ENCODE measurements around the gene CCDC57. TPM values are rescaled to one million over a fixed set of nuclear protein-coding genes. Genes with fewer than 3 reads are reported as not detected.
"Not testable (repeated sequence)": the region's sequence is repeated elsewhere in the genome, so short reads cannot be mapped to it uniquely, and the experiment has no call there.

The CCDC57 gene
- total RNA-seq, 1 donor from 2014 or later, result 24.7 TPM

GRCh38 chr17:82225368-82226029, 12.9 kb upstream of the CCDC57 start:
- no peak for DNase-seq (ENCODE audit: low spot score)

GRCh38 chr17:82224666-82225065, 12.0 kb upstream of the CCDC57 start:
- no peak for DNase-seq (ENCODE audit: low spot score)

- DNase-seq (ENCODE audit: low spot score), result no peak
Measured at GRCh38 chr17:82223517-82223916, 10.9 kb upstream of the CCDC57 start.

- no peak for DNase-seq (ENCODE audit: low spot score)
Measured at GRCh38 chr17:82222816-82223215, 10.2 kb upstream of the CCDC57 start.

DNA sequence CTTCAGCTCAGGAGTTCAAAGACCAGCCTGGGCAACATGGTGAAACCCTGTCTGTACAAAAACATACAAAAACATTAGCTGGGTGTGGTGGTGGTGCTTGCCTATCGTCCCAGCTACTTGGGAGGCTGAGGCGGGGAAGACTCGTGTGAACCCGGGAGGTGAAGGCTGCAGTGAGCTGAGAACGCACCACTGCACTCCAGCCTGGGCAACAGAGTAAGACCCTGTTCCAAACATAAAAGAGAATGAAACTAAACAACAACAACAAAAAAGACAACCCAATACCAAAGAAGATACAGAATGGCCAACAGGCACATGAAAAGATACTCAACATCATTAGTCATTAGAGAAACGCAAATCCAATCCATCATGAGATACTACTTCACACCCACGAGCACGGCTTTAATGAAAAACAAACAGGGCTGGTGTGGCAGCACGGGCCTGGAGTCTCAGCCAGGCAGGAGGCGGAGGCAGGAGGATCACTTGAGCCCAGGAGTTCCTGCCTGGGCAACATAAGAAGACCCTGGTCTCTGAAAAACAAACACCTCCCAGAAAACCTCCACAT, 8.8 kb upstream of the CCDC57 start:
- DNase-seq (ENCODE audit: low spot score), result no peak

DNA sequence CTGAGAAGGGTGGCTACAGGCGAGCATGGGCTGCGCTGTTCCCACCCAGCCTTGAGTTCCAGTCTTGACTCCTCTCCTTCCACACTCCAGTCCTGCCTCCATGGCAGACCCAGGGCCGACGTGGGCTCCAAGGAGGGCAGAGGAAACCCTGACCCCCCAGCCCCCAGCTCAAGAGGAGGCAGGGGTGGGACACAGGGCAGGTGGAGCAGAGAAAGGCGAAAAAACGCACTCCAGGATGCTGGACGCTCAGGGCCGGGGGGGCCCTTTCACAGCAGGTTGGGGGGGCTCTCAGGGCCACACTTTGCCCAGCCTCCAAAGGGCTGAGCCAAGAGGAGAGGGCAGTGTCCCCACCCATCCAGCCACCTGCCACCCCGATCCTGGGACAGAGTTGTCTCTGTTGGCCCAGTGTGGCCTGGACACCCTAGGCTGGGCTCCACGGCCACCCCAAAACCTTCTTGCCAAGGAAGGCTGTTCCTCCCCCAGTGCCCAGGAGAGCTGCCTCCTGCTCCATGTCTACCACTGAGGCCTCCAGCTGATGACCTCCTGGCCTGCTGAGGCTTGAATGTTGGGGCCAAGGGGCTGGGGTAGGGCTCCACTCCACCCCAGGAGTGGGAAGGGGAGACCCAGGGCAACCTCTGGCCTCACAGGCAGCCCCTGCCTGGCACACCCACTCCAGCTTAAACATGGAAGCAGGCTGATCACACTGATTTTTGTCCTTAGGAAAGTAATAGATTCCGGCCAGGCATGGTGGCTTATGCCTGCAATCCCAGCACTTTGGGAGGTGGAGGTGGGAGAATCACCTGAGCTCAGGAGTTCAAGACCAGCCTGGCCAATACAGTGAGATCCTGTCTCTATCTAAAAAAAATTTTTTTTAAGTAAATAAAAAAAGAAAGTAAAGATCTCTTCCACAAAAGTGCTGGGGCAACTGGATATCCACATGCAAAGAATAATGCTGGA, 7.4 kb upstream of the CCDC57 start:
- DNase-seq (ENCODE audit: low spot score), result no peak

GRCh38 chr17:82219083-82219482, 6.4 kb upstream of the CCDC57 start:
- DNase-seq (ENCODE audit: low spot score), result no peak

- no peak for DNase-seq (ENCODE audit: low spot score)
Measured at GRCh38 chr17:82218349-82219075, 5.9 kb upstream of the CCDC57 start.

DNA sequence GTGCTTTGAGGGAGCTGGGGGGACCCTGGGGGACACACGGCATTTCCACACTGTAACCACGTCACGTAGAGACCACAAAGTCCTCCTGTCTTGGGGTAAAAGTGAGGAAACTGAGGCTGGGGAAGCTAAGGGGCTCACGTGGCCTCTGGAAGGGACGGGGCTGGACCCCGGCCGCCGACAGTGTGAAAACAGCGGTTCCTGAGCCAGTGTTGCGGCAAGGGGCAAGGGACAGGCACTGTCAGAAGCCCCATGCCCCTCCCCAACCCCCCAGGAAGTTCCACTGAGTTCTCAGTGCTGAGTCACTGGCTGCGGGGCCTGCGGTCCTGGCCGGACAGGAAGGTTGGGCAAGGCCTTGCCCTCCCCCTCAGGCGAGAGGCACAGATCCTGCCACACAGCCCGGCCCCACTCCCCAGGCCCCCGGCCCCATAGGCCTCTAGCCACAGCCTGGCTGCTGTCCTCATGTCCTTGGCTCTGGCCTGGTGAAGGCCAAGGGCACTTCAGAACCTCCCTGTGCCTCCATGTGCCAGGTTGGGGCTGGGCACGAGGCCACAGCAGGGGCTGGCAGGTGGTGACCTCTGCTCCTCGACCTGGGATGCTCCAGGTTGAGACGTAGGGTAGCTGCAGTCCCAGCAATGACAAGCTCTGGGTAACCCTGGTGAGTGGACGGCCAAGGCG, 5.0 kb upstream of the CCDC57 start:
- no peak for DNase-seq (ENCODE audit: low spot score)

DNA sequence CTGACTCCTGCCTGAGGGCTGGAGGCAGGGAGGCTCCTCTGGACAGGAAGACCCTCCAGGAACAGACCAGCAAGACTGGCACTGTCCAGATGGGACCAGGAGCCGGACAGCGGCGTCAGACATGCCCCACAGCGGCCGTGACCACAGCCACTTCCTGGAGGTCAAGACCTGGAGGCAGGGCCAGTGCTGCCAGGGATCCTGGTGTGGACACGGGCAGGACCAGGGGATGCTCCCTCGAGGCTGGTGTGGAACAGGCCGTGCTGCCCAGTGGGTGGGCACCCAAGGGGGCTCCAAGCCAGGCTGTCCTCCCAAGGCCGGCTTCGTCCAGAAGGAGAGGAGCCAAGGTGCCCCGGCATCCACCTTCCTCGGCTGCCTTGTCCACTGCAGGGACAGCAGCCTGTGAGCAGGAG, 4.5 kb upstream of the CCDC57 start:
- no peak for DNase-seq (ENCODE audit: low spot score)

- DNase-seq (ENCODE audit: low spot score), result no peak
Measured at GRCh38 chr17:82216301-82217119, 3.9 kb upstream of the CCDC57 start.

DNA sequence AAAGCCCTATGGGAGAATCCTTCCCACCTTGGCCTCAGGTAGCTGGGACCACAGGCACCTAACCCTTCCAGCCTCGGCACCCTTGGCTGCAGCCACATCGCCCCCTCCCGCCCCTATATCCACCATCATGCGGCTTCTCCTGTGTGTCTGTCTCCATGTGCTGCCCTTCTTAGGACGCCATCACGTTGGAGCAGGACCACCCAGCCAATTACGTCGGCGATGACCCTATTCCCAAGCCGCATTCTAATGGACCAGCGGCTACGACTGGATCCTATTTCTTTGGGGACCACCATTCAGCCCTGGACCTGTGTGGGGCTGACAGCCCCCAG, 3.3 kb upstream of the CCDC57 start:
- no peak for DNase-seq (ENCODE audit: low spot score)

DNA sequence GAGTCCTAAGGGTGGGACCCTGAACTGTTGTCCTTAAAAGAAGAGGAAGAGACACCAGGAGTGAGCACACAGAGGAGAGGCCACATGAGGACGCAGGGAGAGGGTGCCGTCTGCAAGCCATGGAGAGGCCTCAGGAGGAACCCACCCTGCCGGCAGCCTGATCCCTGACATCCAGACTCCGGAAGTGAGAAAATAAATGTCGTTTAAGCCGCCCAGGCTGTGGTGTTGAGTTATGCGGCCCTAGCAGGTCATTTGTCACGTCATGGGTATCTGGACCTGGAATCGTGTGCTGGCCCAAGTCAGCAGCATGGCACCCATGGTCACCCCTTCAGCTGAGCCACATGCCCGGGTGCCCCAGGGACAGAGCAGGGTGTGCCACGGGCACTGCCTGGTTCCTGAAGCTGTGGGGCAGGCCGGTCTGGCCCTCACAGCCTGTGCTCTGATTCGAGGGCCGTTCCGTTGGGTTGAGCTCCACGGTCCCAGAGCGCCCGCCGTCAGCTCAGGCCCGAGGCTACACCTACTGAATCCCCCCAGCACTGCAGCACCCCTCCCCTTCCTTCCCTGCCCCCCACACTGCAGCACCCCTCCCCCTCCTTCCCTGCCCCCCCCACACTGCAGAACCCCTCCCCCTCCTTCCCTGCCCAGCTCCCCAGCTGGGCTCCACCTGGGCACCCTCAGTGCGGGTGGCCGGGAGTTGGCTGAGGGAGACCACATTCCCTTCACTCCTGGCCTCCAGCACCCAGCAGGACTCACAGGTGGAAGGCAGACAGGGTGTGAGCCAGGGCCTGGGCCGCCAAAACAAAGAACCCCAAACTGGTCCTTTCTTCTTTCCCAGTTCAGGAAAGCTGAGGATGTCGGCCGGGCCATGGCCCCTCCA, 2.7 kb upstream of the CCDC57 start:
- no peak for DNase-seq (ENCODE audit: low spot score)

DNA sequence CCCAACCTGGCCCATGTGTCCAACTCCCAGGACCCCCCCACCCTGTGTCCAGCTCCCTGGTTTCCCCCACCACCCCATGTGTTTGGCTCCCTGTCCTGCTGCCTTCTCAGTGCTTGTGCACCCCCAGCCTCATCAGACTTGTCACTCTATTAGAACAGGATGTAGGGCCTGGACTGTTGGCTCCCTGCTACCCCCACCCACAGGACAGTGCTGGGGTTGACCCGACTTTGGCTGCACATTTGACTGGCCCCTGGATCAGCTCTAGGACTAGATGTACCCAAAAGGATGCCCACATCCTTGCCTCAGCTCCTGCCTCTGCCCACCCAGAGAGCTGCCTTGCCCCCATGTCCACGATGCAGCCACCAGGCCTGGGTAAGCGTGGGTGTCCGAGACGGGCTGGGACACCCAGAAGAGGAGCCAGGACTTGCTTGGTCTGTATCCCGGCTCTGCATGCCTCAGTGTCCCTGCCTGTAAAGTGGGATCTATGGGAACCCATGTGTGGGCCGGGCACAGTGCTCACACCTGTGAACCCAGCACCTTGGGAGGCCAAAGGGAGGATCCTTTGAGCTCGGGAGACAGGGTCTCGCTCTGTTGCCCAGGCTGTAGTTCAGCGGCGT, 1.5 kb upstream of the CCDC57 start:
- no peak for DNase-seq (ENCODE audit: low spot score)

- no peak for DNase-seq (ENCODE audit: low spot score)
Measured at GRCh38 chr17:82213251-82214011, 789 bp upstream of the CCDC57 start.

DNA sequence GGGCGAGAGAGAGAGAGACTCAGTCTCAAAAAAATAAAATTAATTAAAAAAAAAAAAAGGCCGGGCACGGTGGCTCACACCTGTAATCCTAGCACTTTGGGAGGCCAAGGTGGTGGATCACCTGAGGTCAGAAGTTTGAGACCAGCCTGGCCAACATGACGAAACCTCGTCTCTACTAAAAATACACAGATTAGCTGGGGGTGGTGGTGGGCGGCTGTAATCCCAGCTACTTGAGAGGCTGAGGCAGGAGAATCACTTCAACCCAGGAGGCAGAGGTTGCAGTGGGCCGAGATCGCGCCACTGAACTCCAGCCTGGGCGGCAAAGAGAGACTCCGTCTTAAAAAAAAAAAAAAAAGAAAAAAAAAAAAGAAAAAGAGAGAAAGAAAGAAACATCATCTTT, 2.0 kb downstream of the CCDC57 start:
- DNase-seq (ENCODE audit: low spot score), result not testable (repeated sequence)

GRCh38 chr17:82205720-82206508, 6.7 kb downstream of the CCDC57 start:
- DNase-seq (ENCODE audit: low spot score), result no peak
